Smooth muscle cell (in vitro differentiated cells): ENCODE measurements around the gene PRELID3B. TPM values are rescaled to one million over a fixed set of nuclear protein-coding genes. Genes with fewer than 3 reads are reported as not detected.

ENCODE experiments used
- DNase-seq: peaks from one replicate; lab custom pipeline; 2025; ENCODE audit not compliant: unreplicated experiment; lab: John Stamatoyannopoulos, UW
- H2AFZ ChIP-seq: fragments of 200-600 bp; sonication (generic); 2 replicates; pipeline ENCODE4 v1.6.0; 2016; ENCODE audit warnings: antibody characterized with exemption, low read depth, mild to moderate bottlenecking
- H3F3A ChIP-seq: fragments of 200-600 bp; sonication (generic); 2 replicates; pipeline ENCODE4 v1.6.0; 2017; ENCODE audit warnings: antibody characterized with exemption, low read depth
- H3K27ac ChIP-seq: fragments of 200-600 bp; sonication (generic); 2 replicates; pipeline ENCODE4 v1.5.1; 2016; ENCODE audit warnings: low read depth, mild to moderate bottlenecking
- H3K27me3 ChIP-seq: fragments of 200-600 bp; sonication (generic); 2 replicates; pipeline ENCODE4 v1.6.1; 2016; ENCODE audit warnings: low read depth, mild to moderate bottlenecking
- H3K36me3 ChIP-seq: fragments of 200-600 bp; sonication (generic); 2 replicates; pipeline ENCODE4 v1.5.1; 2016; ENCODE audit warnings: low read depth
- H3K4me1 ChIP-seq: fragments of 200-600 bp; sonication (generic); 2 replicates; pipeline ENCODE4 v1.5.1; 2016; ENCODE audit warnings: low read depth
- H3K4me2 ChIP-seq: fragments of 200-600 bp; sonication (generic); 2 replicates; pipeline ENCODE4 v1.6.0; 2016; ENCODE audit warnings: mild to moderate bottlenecking
- H3K4me3 ChIP-seq: fragments of 200-600 bp; sonication (generic); 2 replicates; pipeline ENCODE4 v1.5.1; 2016; ENCODE audit warnings: mild to moderate bottlenecking
- H3K79me2 ChIP-seq: fragments of 200-600 bp; sonication (generic); 2 replicates; pipeline ENCODE4 v1.6.0; 2016; ENCODE audit warnings: low read depth, mild to moderate bottlenecking
- H3K9ac ChIP-seq: fragments of 200-600 bp; sonication (generic); 2 replicates; pipeline ENCODE4 v1.6.0; 2016; ENCODE audit warnings: low read depth
- H3K9me3 ChIP-seq: fragments of 200-600 bp; sonication (generic); replicated peaks from 2 replicates; pipeline ENCODE4 v1.5.1; 2016; ENCODE audit warnings: low read depth
- H4K20me1 ChIP-seq: fragments of 200-600 bp; sonication (generic); 2 replicates; pipeline ENCODE4 v1.6.0; 2016; ENCODE audit warnings: low read depth
- WGBS: methylation state at CpG from one replicate; pipeline ENCODE4 v1.1.7; 2016; ENCODE audit warnings: low lambda C conversion rate; 5-methylcytosine and 5-hydroxymethylcytosine counted together
- polyA plus RNA-seq: library from polyadenylated mRNA; unstranded; fragments of >200 nt; fragmentation: Nextera tagmentation; extraction: Ambion mirVana; gene quantifications from 2 replicates; pipeline ENCODE4 v1.2.1, GENCODE V29; 2016
- total RNA-seq: library from RNA; depleted of rRNA; stranded (reverse); fragments of >200 nt; gene quantifications from 2 replicates; pipeline ENCODE4 v1.2.3, GENCODE V29; 2014
- TF ChIP-seq, protein P1 (sequence below): fragments of 200-600 bp; sonication (generic); IDR thresholded peaks from 2 replicates; pipeline ENCODE4 v1.5.1; 2017; ENCODE audit warnings: borderline replicate concordance, mild to moderate bottlenecking, antibody characterized with exemption; ENCODE audit not compliant: insufficient read depth, poor library complexity, severe bottlenecking

The PRELID3B gene
- total and polyA plus RNA-seq, 2 experiments from 2014 or later: 20.9 to 44.9 TPM

GRCh38 chr20:59073582-59073981, 31.0 kb upstream of the PRELID3B start:
- Histone ChIP-seq H2AFZ (no peak overlapping the region), H3K27me3 (peaks cover 34% of the 10 kb centered on the region), H4K20me1 (no peaks in the 10 kb centered on the region), H3K36me3 (no peaks in the 10 kb centered on the region), H3K4me3 (no peak overlapping the region), H3K79me2 (no peaks in the 10 kb centered on the region), H3K27ac (no peak overlapping the region), H3K4me2 (no peak overlapping the region), H3K9me3 (no peaks in the 10 kb centered on the region), H3K9ac (no peak overlapping the region), H3K4me1 (no peaks in the 10 kb centered on the region), H3F3A (no peaks in the 10 kb centered on the region)
- 35% methylated on average over 1 of the region's 1 CpG for WGBS
- DNase-seq: no peak
- TF ChIP-seq, protein P1, sequence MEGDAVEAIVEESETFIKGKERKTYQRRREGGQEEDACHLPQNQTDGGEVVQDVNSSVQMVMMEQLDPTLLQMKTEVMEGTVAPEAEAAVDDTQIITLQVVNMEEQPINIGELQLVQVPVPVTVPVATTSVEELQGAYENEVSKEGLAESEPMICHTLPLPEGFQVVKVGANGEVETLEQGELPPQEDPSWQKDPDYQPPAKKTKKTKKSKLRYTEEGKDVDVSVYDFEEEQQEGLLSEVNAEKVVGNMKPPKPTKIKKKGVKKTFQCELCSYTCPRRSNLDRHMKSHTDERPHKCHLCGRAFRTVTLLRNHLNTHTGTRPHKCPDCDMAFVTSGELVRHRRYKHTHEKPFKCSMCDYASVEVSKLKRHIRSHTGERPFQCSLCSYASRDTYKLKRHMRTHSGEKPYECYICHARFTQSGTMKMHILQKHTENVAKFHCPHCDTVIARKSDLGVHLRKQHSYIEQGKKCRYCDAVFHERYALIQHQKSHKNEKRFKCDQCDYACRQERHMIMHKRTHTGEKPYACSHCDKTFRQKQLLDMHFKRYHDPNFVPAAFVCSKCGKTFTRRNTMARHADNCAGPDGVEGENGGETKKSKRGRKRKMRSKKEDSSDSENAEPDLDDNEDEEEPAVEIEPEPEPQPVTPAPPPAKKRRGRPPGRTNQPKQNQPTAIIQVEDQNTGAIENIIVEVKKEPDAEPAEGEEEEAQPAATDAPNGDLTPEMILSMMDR: no peak

DNA sequence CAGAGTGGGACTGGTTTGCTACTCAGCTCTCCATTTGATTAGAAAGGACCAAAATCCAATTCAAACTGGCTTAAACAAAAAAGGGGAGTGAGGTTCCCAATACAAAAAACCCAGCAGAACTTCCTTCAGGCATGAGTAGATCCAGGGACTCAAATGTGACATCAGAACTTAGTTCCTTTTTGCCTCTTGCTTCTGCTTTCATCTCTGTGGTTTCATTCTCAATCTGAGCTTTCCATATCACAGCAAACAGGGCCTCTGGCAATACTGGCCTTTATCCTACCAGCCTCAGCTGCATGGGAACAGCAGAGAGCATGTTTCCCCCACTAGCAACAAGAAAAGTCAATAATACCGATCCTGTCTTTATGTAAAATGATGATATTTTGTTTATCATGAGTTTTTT, 28.6 kb upstream of the PRELID3B start:
- Histone ChIP-seq H3F3A (no peaks in the 10 kb centered on the region), H3K9me3 (no peaks in the 10 kb centered on the region), H3K79me2 (no peaks in the 10 kb centered on the region), H2AFZ (peak overlapping the region; percentile 38), H3K9ac (no peak overlapping the region), H3K4me1 (no peaks in the 10 kb centered on the region), H3K27ac (no peak overlapping the region), H3K36me3 (no peaks in the 10 kb centered on the region), H3K4me2 (no peak overlapping the region), H3K4me3 (no peak overlapping the region), H4K20me1 (no peaks in the 10 kb centered on the region), H3K27me3 (peaks cover 14% of the 10 kb centered on the region)
- TF ChIP-seq, protein P1: no peak
- 83% methylated on average over 1 of the region's 1 CpG for WGBS
- no peak for DNase-seq

GRCh38 chr20:59069026-59069425, 26.4 kb upstream of the PRELID3B start:
- H3F3A ChIP-seq: no peaks in the 10 kb centered on the region
- TF ChIP-seq, protein P1: no peak
- H4K20me1 ChIP-seq: no peaks in the 10 kb centered on the region
- DNase-seq: no peak
- no peaks in the 10 kb centered on the region for H3K9me3 ChIP-seq
- no peak overlapping the region for H2AFZ ChIP-seq
- H3K27ac ChIP-seq: no peak overlapping the region
- H3K4me2 ChIP-seq: no peak overlapping the region
- H3K9ac ChIP-seq: no peak overlapping the region
- no peaks in the 10 kb centered on the region for H3K27me3 ChIP-seq
- H3K79me2 ChIP-seq: no peaks in the 10 kb centered on the region
- H3K4me3 ChIP-seq: no peak overlapping the region
- H3K4me1 ChIP-seq: peaks cover 2% of the 10 kb centered on the region
- WGBS: 45% methylated on average over 2 of the region's 2 CpGs
- H3K36me3 ChIP-seq: no peaks in the 10 kb centered on the region

DNA sequence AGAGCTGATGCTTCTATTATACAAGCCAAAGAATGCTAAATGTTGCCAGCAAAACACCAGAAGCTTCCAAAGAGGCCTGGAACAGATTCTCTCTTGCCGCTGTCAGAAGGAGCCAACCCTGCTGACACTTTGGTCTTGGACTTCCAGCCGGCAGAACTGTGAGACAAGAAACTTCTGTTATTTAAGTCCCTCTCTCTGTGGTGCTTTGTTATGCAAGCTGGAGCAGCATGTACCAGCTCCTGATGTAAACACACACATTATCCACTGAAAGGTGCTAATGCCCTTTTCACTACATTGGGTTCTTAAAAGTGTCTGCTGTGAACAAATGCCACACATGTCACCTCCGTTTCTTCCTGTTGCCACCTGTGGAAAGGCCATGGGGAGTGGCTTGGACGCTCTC, 25.9 kb upstream of the PRELID3B start:
- 75% methylated on average over 4 of the region's 4 CpGs for WGBS
- Histone ChIP-seq H3F3A (no peaks in the 10 kb centered on the region), H3K4me2 (no peak overlapping the region), H4K20me1 (no peaks in the 10 kb centered on the region), H2AFZ (no peak overlapping the region), H3K79me2 (no peaks in the 10 kb centered on the region), H3K27ac (no peak overlapping the region), H3K9me3 (no peaks in the 10 kb centered on the region), H3K4me1 (peaks cover 2% of the 10 kb centered on the region), H3K27me3 (no peaks in the 10 kb centered on the region), H3K4me3 (no peak overlapping the region), H3K9ac (no peak overlapping the region), H3K36me3 (no peaks in the 10 kb centered on the region)
- TF ChIP-seq, protein P1: no peak
- DNase-seq: no peak
